Measurements from ENCODE around the gene ITGB1BP1.

DNA sequence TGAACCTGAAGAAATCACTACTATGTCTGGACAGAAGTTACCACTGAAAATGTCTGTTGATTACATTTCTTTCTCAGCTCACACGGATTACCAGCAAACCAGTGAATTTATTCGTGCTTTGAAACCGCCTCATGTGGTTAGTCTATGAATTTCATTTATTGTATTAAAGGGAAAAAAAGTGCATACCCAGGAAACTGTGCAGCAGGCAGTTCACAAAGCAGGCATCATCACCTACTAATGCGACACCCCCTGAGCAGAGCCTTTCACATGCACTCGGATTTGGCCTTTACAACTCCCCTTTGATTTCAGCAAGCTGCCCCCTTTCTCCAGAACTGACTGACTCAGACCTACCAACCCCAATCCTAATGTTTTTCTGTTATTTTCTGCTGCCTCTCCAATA lies 20.2 kb upstream of the ITGB1BP1 start:
- TF ChIP-seq CTCF (IDR thresholded peaks at IDR 0.05; ENCODE audit: low read length) (no peak), EZH2 (IDR thresholded peaks at IDR 0.05; ENCODE audit: borderline replicate concordance, low read length) (no peak)

Data from OCI-LY1 (cell line).